HepG2 (cell line): Measurements from ENCODE around the gene HS2ST1. TPM values are rescaled to one million over a fixed set of nuclear protein-coding genes. Genes with fewer than 3 reads are reported as not detected.

ENCODE experiments used
- BRCA1 ChIP-seq: sonication (generic); formaldehyde crosslinking; IDR thresholded peaks from 2 replicates; pipeline ENCODE4 v1.4.0; 2020; ENCODE audit warnings: missing genetic modification reagents
- CEBPB ChIP-seq: IDR thresholded peaks from 2 replicates; pipeline ENCODE4 v1.6.1; 2011; ENCODE audit warnings: low read depth, low read length, improper control_type of control experiment, borderline replicate concordance
- CHD4 ChIP-seq: fragments of 200-600 bp; sonication (generic); IDR thresholded peaks from 2 replicates; pipeline ENCODE4 v1.7.0; 2017; ENCODE audit warnings: mild to moderate bottlenecking, low read length, borderline replicate concordance
- GZF1 ChIP-seq: sonication (generic); formaldehyde crosslinking; IDR thresholded peaks from 2 replicates; pipeline ENCODE4 v1.5.1; 2020; ENCODE audit warnings: mild to moderate bottlenecking, missing genetic modification reagents
- HMG20A ChIP-seq: IDR thresholded peaks from 2 replicates; pipeline ENCODE4 v1.6.1; 2016; ENCODE audit warnings: borderline replicate concordance
- HNF4A ChIP-seq: sonication (generic); formaldehyde crosslinking; IDR thresholded peaks from 2 replicates; pipeline ENCODE4 v1.4.0; 2020; ENCODE audit warnings: missing genetic modification reagents
- HNRNPH1 ChIP-seq: fragments of 200-400 bp; formaldehyde crosslinking; optimal IDR thresholded peaks from 2 replicates; pipeline ENCODE3; 2017; ENCODE audit warnings: mild to moderate bottlenecking, low read depth, low read length
- HNRNPL ChIP-seq: fragments of 200-400 bp; formaldehyde crosslinking; IDR thresholded peaks from 2 replicates; pipeline ENCODE4 v1.6.1; 2017; ENCODE audit warnings: mild to moderate bottlenecking, low read depth, low read length
- IRF1 ChIP-seq: sonication (generic); formaldehyde crosslinking; IDR thresholded peaks from 2 replicates; pipeline ENCODE4 v1.4.0; 2020; ENCODE audit warnings: low read depth, mild to moderate bottlenecking, missing genetic modification reagents
- KDM5A ChIP-seq: fragments of 200-600 bp; sonication (generic); IDR thresholded peaks from 2 replicates; pipeline ENCODE4 v1.7.0; 2018; ENCODE audit warnings: antibody characterized with exemption, mild to moderate bottlenecking, low read length, borderline replicate concordance
- KLF16 ChIP-seq, 2 experiments: sonication (generic) in 1 of 2; formaldehyde crosslinking in 1 of 2; IDR thresholded peaks; 2 replicates each; pipeline versions ENCODE4 v1.6.1 to v1.8.0; 2016 to 2023; ENCODE audit warnings: missing genetic modification reagents in 2 of 2, missing compliant biosample characterization in 1 of 2
- MIXL1 ChIP-seq: IDR thresholded peaks from 2 replicates; pipeline ENCODE4 v1.6.1; 2016
- MTA3 ChIP-seq: sonication (generic); formaldehyde crosslinking; IDR thresholded peaks from 2 replicates; pipeline ENCODE4 v1.4.0; 2020; ENCODE audit warnings: missing genetic modification reagents
- MXD4 ChIP-seq: IDR thresholded peaks from 2 replicates; pipeline ENCODE4 v1.6.1; 2016; ENCODE audit warnings: mild to moderate bottlenecking, missing biosample characterization, missing genetic modification reagents
- PHF20 ChIP-seq: sonication (generic); formaldehyde crosslinking; IDR thresholded peaks from 2 replicates; pipeline ENCODE4 v1.5.0; 2020; ENCODE audit warnings: mild to moderate bottlenecking, missing genetic modification reagents
- RCOR2 ChIP-seq: IDR thresholded peaks from 2 replicates; pipeline ENCODE4 v1.6.1; 2016; ENCODE audit warnings: missing biosample characterization, missing genetic modification reagents
- SRY ChIP-seq: sonication (generic); formaldehyde crosslinking; IDR thresholded peaks from 2 replicates; pipeline ENCODE4 v1.8.0; 2022; ENCODE audit warnings: mild to moderate bottlenecking, missing genetic modification reagents
- TEF ChIP-seq: sonication (generic); formaldehyde crosslinking; IDR thresholded peaks from 2 replicates; pipeline ENCODE4 v1.5.0; 2020; ENCODE audit warnings: missing genetic modification reagents
- ZBTB42 ChIP-seq: sonication (generic); formaldehyde crosslinking; IDR thresholded peaks from 2 replicates; pipeline ENCODE4 v1.5.0; 2020; ENCODE audit warnings: mild to moderate bottlenecking, missing genetic modification reagents
- ZFY ChIP-seq: sonication (generic); formaldehyde crosslinking; IDR thresholded peaks from 2 replicates; pipeline ENCODE4 v1.4.0; 2020; ENCODE audit warnings: missing genetic modification reagents
- ZMYM2 ChIP-seq: sonication (generic); formaldehyde crosslinking; IDR thresholded peaks from 2 replicates; pipeline ENCODE4 v1.8.0; 2022; ENCODE audit warnings: mild to moderate bottlenecking, missing genetic modification reagents
- ZMYM3 ChIP-seq: sonication (generic); formaldehyde crosslinking; IDR thresholded peaks from 2 replicates; pipeline ENCODE4 v1.5.1; 2020; ENCODE audit warnings: mild to moderate bottlenecking, missing genetic modification reagents
- ZNF143 ChIP-seq: sonication (generic); formaldehyde crosslinking; IDR thresholded peaks from 2 replicates; pipeline ENCODE4 v1.4.0; 2020; ENCODE audit warnings: missing genetic modification reagents
- ZNF224 ChIP-seq: sonication (generic); formaldehyde crosslinking; IDR thresholded peaks from 2 replicates; pipeline ENCODE4 v1.5.0; 2020; ENCODE audit warnings: mild to moderate bottlenecking, missing genetic modification reagents
- ZNF230 ChIP-seq: sonication (generic); formaldehyde crosslinking; IDR thresholded peaks from 2 replicates; pipeline ENCODE4 v1.4.0; 2020; ENCODE audit warnings: mild to moderate bottlenecking, missing genetic modification reagents
- ZNF333 ChIP-seq: sonication (generic); formaldehyde crosslinking; IDR thresholded peaks from 2 replicates; pipeline ENCODE4 v1.4.0; 2020; ENCODE audit warnings: mild to moderate bottlenecking, missing genetic modification reagents, borderline replicate concordance
- ZNF33A ChIP-seq: sonication (generic); formaldehyde crosslinking; IDR thresholded peaks from 2 replicates; pipeline ENCODE4 v1.5.1; 2020; ENCODE audit warnings: missing genetic modification reagents, mild to moderate bottlenecking, moderate library complexity, borderline replicate concordance
- ZNF350 ChIP-seq: sonication (generic); formaldehyde crosslinking; IDR thresholded peaks from 2 replicates; pipeline ENCODE4 v1.4.0; 2020; ENCODE audit warnings: mild to moderate bottlenecking, low read depth, missing genetic modification reagents, borderline replicate concordance
- ZNF589 ChIP-seq: sonication (generic); formaldehyde crosslinking; conservative IDR thresholded peaks from 2 replicates; pipeline ENCODE4 v1.8.0; 2022; ENCODE audit warnings: mild to moderate bottlenecking, moderate library complexity, missing genetic modification reagents
- ZNF619 ChIP-seq: sonication (generic); formaldehyde crosslinking; IDR thresholded peaks from 2 replicates; pipeline ENCODE4 v1.4.0; 2020; ENCODE audit warnings: mild to moderate bottlenecking, missing genetic modification reagents
- ZNF790 ChIP-seq: sonication (generic); formaldehyde crosslinking; IDR thresholded peaks from 2 replicates; pipeline ENCODE4 v1.8.0; 2022; ENCODE audit warnings: missing genetic modification reagents, mild to moderate bottlenecking, borderline replicate concordance
- ZNF83 ChIP-seq: sonication (generic); formaldehyde crosslinking; IDR thresholded peaks from 2 replicates; pipeline ENCODE4 v1.4.0; 2020; ENCODE audit warnings: missing genetic modification reagents, mild to moderate bottlenecking, borderline replicate concordance
- polyA plus RNA-seq, 8 experiments: library from polyadenylated mRNA; depleted of rRNA in 3 of 8; stranded (reverse) in 7 of 8; unstranded in 1 of 8; fragments of >200 nt; fragmentation: Illumina TruSeq in 4 of 8; extraction: Trizol in 4 of 8; gene quantifications; 2 replicates each; pipeline versions ENCODE4 v1.2.1 to v1.2.3, GENCODE V29; 2011 to 2016; ENCODE audit warnings: low read depth in 4 of 8, missing spikeins in 1 of 8, mixed read lengths in 1 of 8; ENCODE audit not compliant: insufficient read depth in 1 of 8
- total RNA-seq, 5 experiments: library from RNA; depleted of rRNA; stranded (reverse); fragments of >200 nt; fragmentation: Illumina TruSeq; extraction: Trizol; gene quantifications; 2 replicates each; pipeline ENCODE4 v1.2.3, GENCODE V29; 2016; ENCODE audit warnings: low read depth in 1 of 5
- TF ChIP-seq, protein P1 (sequence below): IDR thresholded peaks from 2 replicates; pipeline ENCODE4 v1.6.1; 2016; ENCODE audit warnings: missing genetic modification reagents, missing compliant biosample characterization

HS2ST1 gene
- total and polyA plus RNA-seq, 2 of the 13 experiments (the other 11 are each of a cell fraction or from before 2014, with no cell fraction given), result 22.1 to 58.7 TPM

GRCh38 chr1:86981482-86982213 is 67.2 kb downstream of the HS2ST1 start (continued):
- TF ChIP-seq TEF (CRISPR knock-in tag) (no peak), ZNF230 (no peak), ZMYM3 (peak; percentile 71; the same call in 1 of the 2 replicates), ZNF83 (no peak), ZNF224 (CRISPR knock-in tag) (no peak), HMG20A (no peak), CHD4 (no peak), ZBTB42 (peak; percentile 98), ZNF619 (CRISPR knock-in tag) (no peak), KLF16 (CRISPR knock-in tag; IDR thresholded peaks at IDR 0.05) (no peak), ZNF33A (CRISPR knock-in tag) (no peak), SRY (CRISPR knock-in tag) (no peak), ZMYM2 (CRISPR knock-in tag) (no peak), PHF20 (CRISPR knock-in tag) (no peak), ZFY (CRISPR knock-in tag) (peak; percentile 72), CEBPB (peak; percentile 49; the same call in 1 of the 2 replicates), ZNF790 (no peak), MTA3 (CRISPR knock-in tag) (no peak), ZNF143 (no peak), KDM5A (no peak), ZNF350 (0 out of 2 replicates have a peak, but pooled peaks have one; percentile 40), IRF1 (no peak), ZNF589 (CRISPR knock-in tag) (no peak), BRCA1 (no peak), MIXL1 (CRISPR knock-in tag) (no peak), RCOR2 (CRISPR knock-in tag) (peak; percentile 22; the same call in 1 of the 2 replicates), HNF4A (peak; percentile 95), HNRNPH1 (no peak), MXD4 (peak; percentile 50; the same call in 1 of the 2 replicates), ZNF333 (CRISPR knock-in tag) (no peak), GZF1 (CRISPR knock-in tag) (no peak), HNRNPL (no peak)
- TF ChIP-seq, protein P1, sequence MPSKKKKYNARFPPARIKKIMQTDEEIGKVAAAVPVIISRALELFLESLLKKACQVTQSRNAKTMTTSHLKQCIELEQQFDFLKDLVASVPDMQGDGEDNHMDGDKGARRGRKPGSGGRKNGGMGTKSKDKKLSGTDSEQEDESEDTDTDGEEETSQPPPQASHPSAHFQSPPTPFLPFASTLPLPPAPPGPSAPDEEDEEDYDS (CRISPR knock-in tag), result no peak
